HG03159 (cell line): ENCODE results near the gene LDB3.

Source experiments
- ATAC-seq: cut with Tn5 transposase; IDR thresholded peaks from one replicate; pipeline ENCODE4 v1.9.1; 2021; ENCODE audit warnings: mild to moderate bottlenecking, moderate library complexity; ENCODE audit not compliant: unreplicated experiment

Gene LDB3

DNA sequence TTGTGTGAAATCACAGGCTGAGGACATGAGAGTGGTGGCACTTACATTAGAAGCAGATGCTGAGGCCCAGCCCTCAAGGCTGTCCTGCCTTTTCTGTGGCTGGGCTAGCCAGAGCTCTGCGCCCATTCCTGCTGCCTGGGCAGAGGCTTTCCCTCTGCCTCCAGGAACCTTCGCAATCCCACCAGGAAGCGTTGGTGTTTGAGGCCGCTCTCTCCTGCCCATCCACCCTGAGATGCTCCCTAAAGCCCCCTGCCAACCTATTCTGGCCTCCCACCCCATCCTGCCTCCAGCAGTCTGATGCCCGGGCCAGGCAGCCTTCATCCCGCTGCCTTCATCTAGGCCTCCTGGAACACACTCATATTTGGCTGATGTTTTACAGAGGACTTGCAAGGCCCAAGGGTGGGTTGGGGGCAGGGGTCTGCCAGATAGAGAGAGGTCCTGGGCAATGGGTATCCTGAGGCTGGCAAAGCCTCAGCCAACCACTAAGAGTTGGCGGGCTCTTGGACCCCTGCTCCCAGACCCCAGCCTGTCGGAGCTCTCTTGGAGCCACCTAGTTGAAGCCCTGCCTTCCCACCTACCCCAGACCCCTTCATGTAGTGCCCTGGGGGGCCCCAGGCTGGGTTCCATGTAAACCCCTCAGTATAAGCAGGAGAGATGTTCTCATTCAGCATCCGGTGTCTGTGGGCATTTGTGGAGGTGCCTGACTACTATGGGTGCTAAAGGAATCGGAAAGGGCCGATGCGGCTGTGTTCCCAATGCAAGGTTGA, 32.7 kb downstream of the LDB3 start:
- ATAC-seq, result no peak

DNA sequence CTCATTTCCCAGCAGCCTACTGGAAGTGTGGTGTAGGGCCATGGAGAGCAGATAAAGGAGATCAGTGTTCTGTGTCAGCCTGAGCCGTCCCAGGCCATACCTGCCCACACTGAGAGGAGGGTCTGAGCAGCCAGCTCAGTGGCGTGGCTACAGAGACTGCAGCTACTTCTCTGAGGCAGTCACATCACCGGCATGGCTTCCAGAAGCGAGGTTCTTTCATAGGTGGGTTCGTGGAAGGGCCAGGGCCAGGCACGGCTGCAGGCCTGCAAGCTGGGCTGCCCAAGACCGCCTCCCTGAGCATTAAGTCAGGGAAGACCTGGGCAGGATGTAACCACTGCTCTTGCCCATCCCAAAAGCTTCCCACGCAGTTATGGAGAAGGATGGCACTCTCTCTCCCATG, 34.9 kb downstream of the LDB3 start:
- no peak for ATAC-seq

DNA sequence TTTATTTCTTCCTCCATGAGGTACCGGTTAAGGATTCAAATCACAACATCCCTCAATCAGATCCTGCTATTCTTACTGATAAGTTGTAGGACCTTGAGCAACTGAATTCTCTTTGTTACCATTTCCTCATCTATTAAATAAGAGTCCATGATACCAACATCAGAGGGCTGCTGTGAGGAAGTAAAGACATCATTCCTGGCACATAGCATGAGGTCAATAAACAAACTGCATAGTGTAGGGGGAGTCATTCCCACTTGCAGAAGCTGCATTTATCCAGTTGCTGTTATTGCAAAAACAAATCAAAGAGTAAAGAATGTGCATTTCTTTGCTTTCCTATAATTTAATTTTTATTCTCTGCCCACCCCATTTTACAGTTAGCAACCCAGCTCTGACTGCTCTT, 36.8 kb downstream of the LDB3 start:
- no peak for ATAC-seq

DNA sequence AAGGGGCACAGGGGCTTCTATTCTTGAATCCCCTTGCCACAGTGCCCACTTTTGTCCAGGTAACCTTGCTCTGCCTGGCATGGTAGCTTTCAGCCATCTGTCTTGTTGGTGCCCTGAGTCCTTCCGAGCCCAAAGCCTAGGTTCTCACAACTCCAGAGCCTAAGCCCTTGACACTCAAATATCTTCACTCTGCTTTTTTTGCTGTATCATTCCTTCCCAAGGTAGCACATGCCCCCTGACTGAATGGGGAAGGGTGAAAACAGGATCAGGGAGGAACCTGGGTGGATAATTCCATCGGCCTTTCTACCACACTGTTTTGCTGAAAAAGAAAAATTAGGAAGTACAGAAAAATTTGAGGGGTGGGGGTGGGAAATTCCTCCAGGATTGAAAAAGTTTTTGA, 37.6 kb downstream of the LDB3 start:
- ATAC-seq, result no peak

DNA sequence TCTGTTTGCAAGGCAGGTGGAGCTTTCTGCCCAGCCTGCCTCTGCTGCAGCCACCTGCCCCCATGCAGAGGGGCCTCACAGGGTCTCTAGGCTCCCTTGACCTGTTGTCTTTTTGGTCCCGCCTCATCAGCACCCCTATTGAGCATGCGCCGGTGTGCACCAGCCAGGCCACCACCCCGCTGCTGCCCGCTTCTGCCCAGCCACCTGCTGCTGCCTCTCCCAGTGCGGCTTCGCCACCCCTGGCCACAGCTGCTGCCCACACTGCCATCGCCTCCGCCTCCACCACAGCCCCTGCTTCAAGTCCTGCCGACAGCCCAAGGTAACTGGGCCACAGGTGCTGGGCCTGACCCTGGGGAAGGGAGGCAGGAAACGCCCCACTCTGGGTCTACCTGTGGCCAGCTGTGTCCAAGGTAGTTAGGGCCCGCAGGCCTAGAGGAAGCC, 38.1 kb downstream of the LDB3 start:
- ATAC-seq, result no peak

DNA sequence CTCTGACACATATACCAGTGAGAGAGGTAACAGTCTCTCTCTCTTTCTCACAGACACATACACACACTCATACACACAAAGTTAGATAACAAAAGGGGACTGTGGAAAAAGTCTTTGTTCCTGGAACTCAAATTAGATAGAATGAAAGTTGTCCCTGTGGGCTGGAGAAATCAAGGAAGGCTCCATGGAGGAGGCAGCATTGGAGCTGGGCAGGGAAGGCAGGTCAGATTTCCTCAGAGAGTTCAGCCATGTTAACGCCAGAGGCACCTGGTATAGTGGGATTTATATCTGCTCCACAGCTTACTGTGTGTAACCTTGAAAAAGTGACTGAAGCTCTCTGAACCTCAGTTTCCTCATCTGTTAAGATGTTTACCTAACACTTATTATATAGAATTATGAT, 38.7 kb downstream of the LDB3 start:
- ATAC-seq, result no peak

DNA sequence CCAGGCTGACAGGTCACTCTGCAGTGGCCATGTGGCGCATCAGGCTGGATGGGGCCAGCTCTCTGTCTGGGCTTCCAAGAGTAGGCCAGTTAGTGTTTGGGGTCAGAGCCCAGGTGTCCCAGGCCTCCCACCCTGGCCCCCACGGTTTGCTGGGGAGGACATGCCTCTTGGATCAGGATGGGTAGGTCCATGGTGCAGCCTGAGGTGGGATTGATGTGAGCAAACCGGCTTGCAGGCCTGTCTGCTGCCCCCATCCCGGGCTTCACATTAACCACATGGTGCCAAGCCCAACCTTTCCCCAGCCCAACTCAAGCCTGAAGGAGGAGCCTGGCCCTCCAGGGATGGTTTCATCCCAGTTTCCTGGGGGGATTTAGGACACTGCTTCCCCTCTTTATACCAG, 39.2 kb downstream of the LDB3 start:
- no peak for ATAC-seq

DNA sequence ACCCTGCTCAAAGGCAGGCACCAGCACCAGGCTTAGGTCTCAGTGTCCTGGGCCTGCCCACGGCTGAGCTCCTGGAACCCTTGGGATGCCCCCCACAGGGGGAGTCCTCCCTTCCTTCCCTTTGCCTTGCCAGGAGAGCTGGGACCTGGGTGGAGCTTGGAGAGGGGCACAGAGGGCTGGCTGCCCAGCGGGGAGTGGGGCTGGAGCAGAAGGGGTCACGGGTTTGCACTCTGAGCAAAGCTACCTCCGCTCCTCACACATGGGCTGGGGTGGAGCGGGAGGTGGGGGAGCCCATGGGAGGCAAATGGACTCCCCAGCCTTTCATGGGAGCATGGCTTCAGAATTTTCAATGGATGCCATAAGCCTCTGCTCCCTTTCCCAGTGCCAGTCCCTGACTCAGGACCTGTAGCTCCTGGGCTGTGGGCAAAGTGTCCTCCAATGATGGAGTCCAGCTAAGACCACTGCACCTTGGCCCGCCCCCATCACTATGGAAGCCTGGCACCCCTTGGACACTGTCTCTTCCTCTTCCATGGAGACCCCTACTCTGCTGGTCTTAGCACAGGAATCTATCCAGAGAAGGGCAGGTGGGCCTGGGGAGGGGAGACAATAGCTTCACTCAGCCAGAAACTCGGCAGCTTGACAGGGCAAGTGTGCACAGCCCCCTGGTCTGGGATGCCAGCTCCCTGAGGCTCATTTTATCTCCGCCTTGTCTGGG, 39.9 kb downstream of the LDB3 start:
- no peak for ATAC-seq

DNA sequence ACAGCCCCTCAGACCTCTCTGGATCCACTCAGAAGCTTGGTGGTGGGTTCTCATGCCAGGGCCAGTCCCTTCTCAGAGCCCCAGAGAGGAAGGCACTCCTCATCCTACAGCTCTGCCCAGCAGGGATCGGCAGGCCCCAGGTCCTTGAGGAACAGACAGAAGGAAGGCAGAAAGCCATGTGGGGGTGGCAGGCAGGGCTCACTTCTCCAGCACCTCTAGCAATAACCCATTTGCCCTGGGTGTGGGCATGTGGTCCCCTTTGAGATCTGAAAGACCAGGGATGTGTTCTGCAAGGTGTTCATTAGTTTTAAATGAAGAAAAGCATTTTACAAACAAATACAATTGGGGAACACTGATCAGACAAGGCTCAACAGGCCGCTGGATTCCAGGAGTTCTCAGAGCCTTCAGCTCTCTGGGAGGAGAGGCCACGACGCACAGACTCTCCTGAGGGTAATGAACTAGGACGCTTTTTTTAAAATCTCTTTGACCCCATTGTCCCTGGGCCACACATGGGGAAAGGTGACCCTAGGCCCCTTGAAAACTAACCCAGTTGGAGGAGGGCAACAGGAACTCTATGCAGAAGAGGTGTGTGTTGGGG, 40.6 kb downstream of the LDB3 start:
- ATAC-seq, result no peak

DNA sequence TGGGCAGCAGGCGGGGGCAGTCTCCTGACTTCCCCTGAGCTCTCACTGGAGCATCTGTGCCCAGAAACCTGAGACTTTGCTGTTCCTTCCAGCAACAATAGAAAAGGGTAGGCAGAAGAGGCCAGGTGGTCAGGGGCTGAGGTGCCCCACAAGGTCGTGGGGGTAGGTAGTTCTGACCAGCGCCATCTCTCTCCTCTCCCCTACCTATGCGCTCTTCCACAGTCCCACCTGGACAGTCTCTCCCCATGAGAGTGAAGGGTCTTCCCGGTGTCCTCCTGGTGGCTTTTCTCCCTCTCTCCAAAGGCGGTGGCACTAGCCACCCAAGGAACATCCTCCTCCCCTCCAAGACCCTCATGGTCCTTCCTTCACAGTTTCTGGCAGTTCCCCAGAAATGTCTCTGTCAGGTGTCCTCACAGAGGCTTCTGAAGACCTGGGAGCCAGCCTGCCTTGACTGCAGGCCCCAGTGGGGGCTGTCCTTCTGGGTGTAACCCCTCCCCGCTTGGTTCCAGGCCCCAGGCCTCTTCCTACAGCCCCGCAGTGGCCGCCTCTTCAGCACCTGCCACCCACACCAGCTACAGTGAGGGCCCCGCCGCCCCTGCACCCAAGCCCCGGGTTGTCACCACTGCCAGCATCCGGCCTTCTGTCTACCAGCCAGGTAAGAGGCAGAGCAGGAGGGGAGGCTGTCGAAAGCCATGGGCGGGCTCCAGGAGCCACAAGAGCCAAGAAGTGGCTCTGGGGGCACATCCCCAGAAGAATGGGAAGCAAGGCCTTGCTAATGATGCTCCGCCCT, 41.3 kb downstream of the LDB3 start:
- no peak for ATAC-seq

DNA sequence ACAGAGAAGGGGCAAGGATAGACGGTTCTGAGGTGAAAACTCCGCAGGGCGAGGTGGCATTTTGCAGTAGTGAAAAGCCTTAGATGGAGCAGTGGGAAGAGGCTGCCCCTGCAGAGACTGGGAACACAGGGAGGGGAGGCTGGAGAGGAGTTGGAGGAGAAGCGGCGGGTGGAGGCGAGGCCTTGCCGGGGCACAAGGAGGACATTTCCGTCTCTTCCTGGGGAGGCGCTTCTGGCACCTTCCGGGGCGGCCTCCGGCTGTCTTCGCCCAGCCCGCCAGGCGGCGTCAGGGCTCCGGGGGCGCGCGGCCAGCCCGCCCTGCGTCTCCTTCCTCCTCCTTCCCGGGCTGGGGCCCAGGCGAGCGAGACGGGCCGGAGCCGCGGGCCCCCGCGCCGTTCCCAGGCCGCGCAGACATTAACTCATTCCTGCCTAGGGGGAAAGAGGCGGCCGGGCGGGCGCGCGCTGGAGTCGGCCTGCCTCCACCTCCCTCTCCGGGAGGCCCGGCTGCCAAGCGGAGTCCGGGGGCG, 42.7 kb downstream of the LDB3 start:
- ATAC-seq, result peak; percentile 80

DNA sequence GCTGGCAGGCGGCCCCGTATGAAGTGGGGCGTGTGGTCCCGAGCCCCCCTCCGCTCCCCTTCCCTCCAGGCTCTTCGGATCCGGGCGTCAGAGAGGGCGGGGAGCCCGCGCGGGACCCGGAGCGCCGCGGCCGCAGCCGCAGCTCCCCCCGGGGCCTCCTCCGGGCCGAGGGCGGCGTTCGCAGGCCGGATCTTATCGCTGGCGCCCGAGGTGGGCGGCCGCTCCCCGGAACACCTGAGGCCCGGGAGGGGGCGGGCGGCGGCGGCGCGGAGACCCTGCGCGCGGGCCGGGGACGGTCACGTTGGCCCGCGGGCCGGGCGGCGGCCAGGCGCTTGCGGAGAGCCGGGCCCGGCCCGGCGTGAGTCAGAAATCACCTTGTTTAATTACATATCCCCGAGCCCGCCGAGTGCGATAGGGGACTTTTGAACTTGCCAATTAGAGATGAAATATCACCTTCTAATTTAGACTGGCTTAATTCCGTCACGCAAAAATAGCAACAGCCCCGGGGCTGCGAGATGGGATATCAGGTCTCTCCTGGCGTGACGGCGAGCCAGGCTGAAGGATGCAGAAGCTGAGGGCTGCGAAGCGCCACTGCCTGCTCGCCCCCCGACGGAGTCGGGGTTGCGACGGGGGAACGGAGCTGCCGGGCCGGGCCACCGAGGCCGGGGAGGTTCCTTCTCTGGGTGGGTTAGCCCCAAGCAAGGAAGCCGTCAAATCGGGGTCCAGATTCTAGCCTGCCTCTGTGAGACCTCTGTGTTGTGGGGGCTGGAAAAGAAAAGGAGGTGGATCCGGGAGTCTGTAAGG, 43.4 kb downstream of the LDB3 start:
- peak; percentile 44 for ATAC-seq

DNA sequence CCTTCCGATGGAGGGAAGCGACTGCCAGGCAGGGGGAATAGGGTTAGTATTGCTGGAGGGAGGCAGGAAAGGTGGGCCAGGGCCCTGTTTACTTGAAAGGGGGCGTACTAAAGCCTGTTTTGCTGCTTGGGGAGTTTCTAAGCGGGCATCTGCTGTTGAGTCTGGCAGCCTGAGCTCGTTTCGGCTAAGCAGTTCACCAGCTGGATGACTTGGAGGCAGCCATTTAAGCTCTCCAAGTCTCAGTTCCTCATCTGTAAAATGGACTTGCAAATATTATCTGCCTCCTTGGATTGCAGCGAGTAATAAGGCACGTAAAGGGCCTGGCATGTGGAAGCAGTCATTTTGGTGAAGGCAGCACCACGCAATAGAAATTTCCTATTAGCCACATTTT, 44.0 kb downstream of the LDB3 start:
- peak; percentile 32 for ATAC-seq

DNA sequence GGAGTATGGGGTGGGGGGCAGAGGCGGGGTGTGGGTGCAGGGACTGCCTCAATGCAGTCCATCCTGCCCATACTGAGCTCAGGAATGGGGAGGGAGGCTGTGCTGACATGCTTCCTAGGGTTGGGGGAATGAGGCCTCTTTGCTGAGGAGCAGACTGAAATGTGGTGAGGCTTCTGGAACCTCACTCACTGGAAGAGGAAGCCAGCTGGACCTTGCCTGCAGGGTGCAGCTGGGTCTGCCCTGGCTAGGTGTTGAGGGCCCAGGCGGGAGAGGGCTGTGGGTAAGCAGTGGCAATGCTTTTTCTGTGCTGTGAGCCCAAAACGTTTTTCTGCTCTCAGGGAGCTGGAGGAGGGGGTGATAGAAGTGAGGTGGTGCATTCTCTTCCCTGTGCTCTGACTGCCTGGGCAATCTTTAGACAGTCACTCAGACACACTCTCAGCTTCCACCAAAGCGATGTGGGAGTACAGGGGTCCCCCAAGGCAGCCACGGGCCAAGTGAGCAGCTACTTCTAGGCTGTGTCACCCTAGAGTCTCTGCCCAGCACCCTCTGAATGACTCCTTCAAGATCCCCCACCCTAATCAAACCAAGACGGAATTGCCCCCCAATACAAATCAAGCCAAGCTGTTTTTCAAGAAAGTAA, 47.0 kb downstream of the LDB3 start:
- ATAC-seq, result no peak

DNA sequence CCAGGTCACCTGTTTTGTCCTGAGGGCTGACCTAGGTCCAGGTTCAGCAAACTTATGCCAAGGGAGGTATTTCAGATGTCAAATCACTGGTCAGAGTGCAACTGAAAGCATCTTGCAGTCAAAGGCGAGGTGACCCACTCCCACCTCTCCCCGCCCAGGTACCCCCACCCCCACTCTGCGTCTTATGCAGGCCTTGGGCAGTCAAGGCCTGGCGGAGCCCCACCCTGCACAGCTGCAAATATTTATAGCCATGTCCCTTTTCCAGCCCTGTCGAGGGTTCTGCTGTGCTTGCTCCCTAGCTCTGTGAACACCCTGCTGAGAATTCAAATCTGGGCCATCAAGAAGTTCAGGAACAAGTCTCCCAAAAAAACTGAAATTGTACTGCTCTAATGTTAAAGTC, 47.5 kb downstream of the LDB3 start:
- ATAC-seq, result no peak

DNA sequence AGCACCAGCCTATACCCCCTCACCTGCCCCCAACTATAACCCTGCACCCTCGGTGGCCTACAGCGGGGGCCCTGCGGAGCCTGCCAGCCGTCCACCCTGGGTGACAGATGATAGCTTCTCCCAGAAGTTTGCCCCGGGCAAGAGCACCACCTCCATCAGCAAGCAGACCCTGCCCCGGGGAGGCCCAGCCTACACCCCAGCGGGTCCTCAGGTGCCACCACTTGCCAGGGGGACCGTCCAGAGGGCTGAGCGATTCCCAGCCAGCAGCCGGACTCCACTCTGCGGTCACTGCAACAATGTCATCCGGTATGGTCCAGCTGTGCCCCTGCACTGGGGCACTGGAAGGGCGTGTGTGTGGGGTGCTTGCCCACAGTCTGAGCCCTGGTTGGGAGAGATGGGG, 48.2 kb downstream of the LDB3 start:
- ATAC-seq, result no peak

DNA sequence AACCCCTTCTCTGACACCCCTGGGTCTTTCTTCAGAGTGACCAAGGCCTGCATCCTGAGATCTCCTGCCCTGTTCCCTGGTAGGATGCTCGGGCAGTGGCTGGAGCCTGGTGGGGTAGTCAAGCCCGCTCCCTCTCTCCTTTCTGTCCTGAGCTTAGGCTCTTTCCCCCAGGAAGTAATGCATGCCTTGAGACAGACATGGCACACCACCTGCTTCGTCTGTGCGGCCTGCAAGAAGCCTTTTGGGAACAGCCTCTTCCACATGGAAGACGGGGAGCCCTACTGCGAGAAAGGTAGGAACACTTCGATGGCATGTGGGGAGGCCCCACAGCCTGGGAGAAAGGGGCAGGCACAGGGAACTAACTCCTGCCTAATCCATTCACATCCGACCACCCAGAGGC, 50.2 kb downstream of the LDB3 start:
- no peak for ATAC-seq

DNA sequence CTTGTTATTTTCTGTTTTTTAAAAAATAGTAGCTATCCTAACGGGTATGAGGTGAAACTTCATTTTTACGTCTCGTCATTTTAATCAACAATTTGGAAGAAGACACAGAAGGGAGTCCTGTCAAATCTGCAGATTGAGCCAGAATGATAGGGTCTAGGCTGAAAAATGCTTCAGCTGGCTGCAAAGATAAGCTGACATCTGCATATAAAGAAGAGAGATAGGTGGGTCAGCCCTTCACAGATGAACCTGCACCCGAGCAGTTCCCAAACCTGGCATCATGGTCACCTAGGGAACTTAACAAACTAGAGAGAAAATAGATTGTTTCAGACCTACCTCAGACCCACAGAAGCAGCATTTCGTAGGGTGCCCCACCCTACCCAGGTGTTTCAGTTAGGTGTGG, 52.9 kb downstream of the LDB3 start:
- no peak for ATAC-seq

DNA sequence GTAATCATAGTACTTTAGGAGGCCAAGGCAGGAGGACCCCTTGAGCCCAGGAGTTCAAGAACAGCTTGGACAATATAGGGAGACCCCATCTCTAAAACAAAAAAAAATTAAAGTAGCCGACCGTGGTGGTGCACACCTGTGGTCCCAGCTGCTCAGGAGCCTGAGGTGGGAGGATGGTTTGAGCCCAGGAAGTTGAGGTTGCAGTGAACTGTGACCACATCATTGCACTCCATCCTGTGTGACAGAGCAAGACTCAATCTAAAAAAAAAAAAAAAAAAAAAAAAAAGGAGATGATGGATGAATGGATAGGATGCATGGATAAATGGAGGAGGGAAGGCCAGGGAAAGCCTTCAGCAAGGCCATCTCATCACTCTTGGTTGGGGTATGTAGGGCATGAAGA, 54.7 kb downstream of the LDB3 start:
- no peak for ATAC-seq

DNA sequence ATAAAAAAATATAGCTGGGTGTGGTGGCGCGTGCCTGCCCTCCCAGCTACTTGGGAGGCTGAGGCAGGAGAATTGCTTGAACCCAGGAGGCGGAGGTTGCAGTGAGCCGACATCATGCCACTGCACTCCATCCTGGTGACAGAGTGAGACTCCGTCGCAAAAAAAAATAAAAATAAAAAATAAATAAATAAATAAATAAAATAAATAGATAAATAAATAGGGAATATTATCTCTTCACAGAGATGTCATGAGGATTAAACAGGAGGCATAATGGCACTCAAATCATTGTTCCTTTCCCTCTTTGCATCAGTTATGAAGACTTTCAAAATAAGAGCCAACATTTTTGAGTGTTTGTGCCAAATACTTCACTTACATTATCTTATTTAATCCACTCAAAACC, 56.1 kb downstream of the LDB3 start:
- no peak for ATAC-seq
